Keratinocyte (primary cell): ENCODE measurements around the gene BGN.

Source experiments
- CTCF ChIP-seq, 3 experiments: IDR thresholded peaks in 1 of 3; conservative IDR thresholded peaks in 1 of 3; optimal IDR thresholded peaks in 1 of 3; 2 replicates in 2 of 3; 3 replicates in 1 of 3; pipeline versions ENCODE3 to v1.5.1; 2011; ENCODE audit warnings: low read length in 3 of 3, mild to moderate bottlenecking in 3 of 3, moderate library complexity in 2 of 3, control low read depth in 1 of 3, inconsistent platforms in 1 of 3; ENCODE audit not compliant: insufficient read depth in 2 of 3; ENCODE audit errors: extremely low read depth in 1 of 3
- EZH2 ChIP-seq: IDR thresholded peaks from one replicate; pipeline ENCODE4 v1.6.1; 2012; ENCODE audit warnings: inconsistent platforms, mild to moderate bottlenecking, low read length, moderate library complexity

GRCh38 chrX:153490217-153490930 is 4.4 kb upstream of the BGN start:
- TF ChIP-seq CTCF (optimal IDR thresholded peaks at IDR 0.05 in 1 of 3, IDR thresholded peaks at IDR 0.05 in 1 of 3, conservative IDR thresholded peaks at IDR 0.05 in 1 of 3; ENCODE audit: extremely low read depth in 1 of 3, insufficient read depth in 2 of 3, low read length in 3 of 3) (no peak), EZH2 (no peak)
